Keratinocyte (primary cell): ENCODE data around the gene HDAC3. TPM values are rescaled to one million over a fixed set of nuclear protein-coding genes. Genes with fewer than 3 reads are reported as not detected.

Source experiments
- DNase-seq: peaks from one replicate; pipeline ENCODE4 v3.0.0-alpha.2; 2011; ENCODE audit warnings: low read depth, missing footprints, low spot score
- FAIRE-seq: peaks from 2 replicates; lab custom pipeline; 2011; peaks lifted over from hg19 to GRCh38; lab: Jason Lieb, UNC
- H2AFZ ChIP-seq: 2 replicates; pipeline ENCODE4 v1.6.0; 2012; ENCODE audit warnings: low read length, control low read depth, inconsistent platforms; ENCODE audit not compliant: control insufficient read depth
- H3K27ac ChIP-seq: 2 replicates; pipeline ENCODE4 v1.5.1; 2011; ENCODE audit warnings: low read length; ENCODE audit not compliant: control insufficient read depth, insufficient read depth
- H3K27me3 ChIP-seq: 3 replicates; pipeline ENCODE4 v1.6.0; 2011; ENCODE audit warnings: low read length; ENCODE audit not compliant: control insufficient read depth, insufficient read depth; ENCODE audit errors: extremely low read depth
- H3K36me3 ChIP-seq, 2 experiments: 2 replicates in 1 of 2; 3 replicates in 1 of 2; pipeline ENCODE4 v1.5.1; 2011; ENCODE audit warnings: low read length in 2 of 2, mild to moderate bottlenecking in 1 of 2; ENCODE audit not compliant: control insufficient read depth in 2 of 2, insufficient read depth in 2 of 2; ENCODE audit errors: extremely low read depth in 1 of 2
- H3K4me1 ChIP-seq: 3 replicates; pipeline ENCODE4 v1.5.1; 2011; ENCODE audit warnings: low read length; ENCODE audit not compliant: control insufficient read depth, insufficient read depth; ENCODE audit errors: extremely low read depth
- H3K4me2 ChIP-seq: 3 replicates; pipeline ENCODE4 v1.6.0; 2011; ENCODE audit warnings: low read depth, low read length; ENCODE audit not compliant: control insufficient read depth, insufficient read depth; ENCODE audit errors: extremely low read depth
- H3K4me3 ChIP-seq, 3 experiments: fragments of 200-600 bp in 1 of 3; sonication (generic) in 1 of 3; 2 replicates in 2 of 3; 3 replicates in 1 of 3; pipeline ENCODE4 v1.5.1; 2011 to 2016; ENCODE audit warnings: low read length in 3 of 3, mild to moderate bottlenecking in 3 of 3, control low read depth in 2 of 3, inconsistent platforms in 1 of 3, low read depth in 1 of 3, mixed read lengths in 1 of 3, mixed run types in 1 of 3, moderate library complexity in 1 of 3; ENCODE audit not compliant: control insufficient read depth in 2 of 3, insufficient read depth in 2 of 3; ENCODE audit errors: extremely low read depth in 1 of 3
- H3K79me2 ChIP-seq: 2 replicates; pipeline ENCODE4 v1.6.0; 2012; ENCODE audit warnings: low read length; ENCODE audit not compliant: control insufficient read depth, insufficient read depth
- H3K9ac ChIP-seq: 3 replicates; pipeline ENCODE4 v1.6.0; 2011; ENCODE audit warnings: low read length; ENCODE audit not compliant: control insufficient read depth, insufficient read depth; ENCODE audit errors: extremely low read depth
- H3K9me1 ChIP-seq: 3 replicates; pipeline ENCODE4 v1.6.0; 2011; ENCODE audit warnings: low read length; ENCODE audit not compliant: control insufficient read depth, insufficient read depth; ENCODE audit errors: extremely low read depth
- H3K9me3 ChIP-seq: 2 replicates; pipeline ENCODE4 v1.5.1; 2012; ENCODE audit warnings: low read depth, low read length; ENCODE audit not compliant: control insufficient read depth
- H4K20me1 ChIP-seq: 3 replicates; pipeline ENCODE4 v1.6.0; 2011; ENCODE audit warnings: low read length; ENCODE audit not compliant: control insufficient read depth, insufficient read depth; ENCODE audit errors: extremely low read depth
- EZH2 ChIP-seq: IDR thresholded peaks from one replicate; pipeline ENCODE4 v1.6.1; 2012; ENCODE audit warnings: inconsistent platforms, mild to moderate bottlenecking, low read length, moderate library complexity
- dilution Hi-C: fragments of 300-500 bp; cut with MboI; formaldehyde crosslinking; loops from one replicate; pipeline ENCODE4 v1.7.0; 2020; ENCODE audit warnings: low sequenced_read_pairs; ENCODE audit not compliant: extremely low pct_ligation_motif_present
- polyA plus RNA-seq, 5 experiments: library from polyadenylated mRNA; depleted of rRNA in 3 of 5; stranded (reverse) in 3 of 5; stranded (forward) in 1 of 5; unstranded in 1 of 5; fragments of >200 nt; gene quantifications; 1 replicate in 1 of 5; 2 replicates in 3 of 5; 3 replicates in 1 of 5; pipeline versions ENCODE4 v1.2.1 to v1.2.3, GENCODE V29; 2011 to 2012; ENCODE audit warnings: missing spikeins in 2 of 5, low read depth in 1 of 5, low replicate concordance in 1 of 5
- TF ChIP-seq, protein P1 (sequence below), 3 experiments: IDR thresholded peaks in 1 of 3; conservative IDR thresholded peaks in 1 of 3; optimal IDR thresholded peaks in 1 of 3; 2 replicates in 2 of 3; 3 replicates in 1 of 3; pipeline versions ENCODE3 to v1.5.1; 2011; ENCODE audit warnings: low read length in 3 of 3, mild to moderate bottlenecking in 3 of 3, moderate library complexity in 2 of 3, control low read depth in 1 of 3, inconsistent platforms in 1 of 3; ENCODE audit not compliant: insufficient read depth in 2 of 3; ENCODE audit errors: extremely low read depth in 1 of 3

The HDAC3 gene
- polyA plus RNA-seq, 1 donor (not counting 4 experiments of a cell fraction or from before 2014, with no cell fraction given): 97.4 TPM

DNA sequence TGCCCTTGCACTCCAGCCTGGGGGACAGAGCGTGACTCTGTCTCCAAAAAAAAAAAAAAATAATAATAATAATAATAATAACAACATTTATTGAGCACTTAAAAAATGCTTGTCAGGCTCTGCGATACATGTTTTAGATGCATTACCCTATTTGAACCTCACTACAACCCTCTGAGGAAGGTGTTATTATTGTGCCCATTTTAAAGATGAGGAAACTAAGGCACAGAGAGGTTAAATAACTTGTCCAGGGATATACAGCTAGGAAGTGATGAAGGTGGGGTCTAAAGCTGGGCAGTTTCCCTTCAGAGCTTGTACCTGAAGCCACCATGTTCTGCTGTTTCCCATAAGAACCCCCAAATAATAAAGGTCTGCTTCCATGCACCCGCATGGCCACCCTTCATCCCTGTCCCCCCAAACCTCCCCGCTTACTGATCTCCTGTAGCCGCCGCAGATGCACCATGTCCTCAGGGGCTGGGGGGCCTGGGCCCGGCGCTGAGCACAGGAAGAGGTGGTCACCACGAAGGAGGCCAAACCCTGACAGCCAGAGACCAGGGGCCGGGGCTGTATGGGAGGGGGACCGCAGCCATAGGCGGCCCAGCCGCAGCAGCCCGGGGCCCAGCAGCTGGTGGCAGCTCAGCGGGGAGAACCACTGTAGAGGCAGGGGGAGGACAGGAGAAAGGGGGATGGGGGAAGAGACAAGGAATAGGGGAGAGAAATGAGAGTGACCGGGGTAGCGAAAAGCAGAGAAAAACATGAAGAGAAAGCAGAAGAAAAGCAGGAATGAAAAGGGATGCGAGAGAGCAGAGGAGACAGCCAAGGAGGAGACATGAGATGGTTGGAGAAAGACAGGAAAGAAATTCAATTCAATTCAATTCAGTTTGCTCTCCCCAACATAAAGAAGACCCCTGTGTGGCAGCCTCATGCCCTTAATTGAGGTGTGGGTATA is 29.6 kb upstream of the HDAC3 start:
- Histone ChIP-seq H3K79me2 (no peaks in the 10 kb centered on the region), H2AFZ (no peak overlapping the region), H3K27ac (no peak overlapping the region), H3K36me3 (no peaks in the 10 kb centered on the region), H3K4me3 (no peak overlapping the region), H3K9me1 (no peaks in the 10 kb centered on the region), H4K20me1 (no peaks in the 10 kb centered on the region), H3K9ac (no peak overlapping the region), H3K27me3 (no peaks in the 10 kb centered on the region), H3K4me2 (no peak overlapping the region), H3K9me3 (no peaks in the 10 kb centered on the region), H3K4me1 (peaks cover 7% of the 10 kb centered on the region)
- DNase-seq: no peak
- FAIRE-seq: no peak
- dilution Hi-C loops: no loop called here
- TF ChIP-seq, protein P1, sequence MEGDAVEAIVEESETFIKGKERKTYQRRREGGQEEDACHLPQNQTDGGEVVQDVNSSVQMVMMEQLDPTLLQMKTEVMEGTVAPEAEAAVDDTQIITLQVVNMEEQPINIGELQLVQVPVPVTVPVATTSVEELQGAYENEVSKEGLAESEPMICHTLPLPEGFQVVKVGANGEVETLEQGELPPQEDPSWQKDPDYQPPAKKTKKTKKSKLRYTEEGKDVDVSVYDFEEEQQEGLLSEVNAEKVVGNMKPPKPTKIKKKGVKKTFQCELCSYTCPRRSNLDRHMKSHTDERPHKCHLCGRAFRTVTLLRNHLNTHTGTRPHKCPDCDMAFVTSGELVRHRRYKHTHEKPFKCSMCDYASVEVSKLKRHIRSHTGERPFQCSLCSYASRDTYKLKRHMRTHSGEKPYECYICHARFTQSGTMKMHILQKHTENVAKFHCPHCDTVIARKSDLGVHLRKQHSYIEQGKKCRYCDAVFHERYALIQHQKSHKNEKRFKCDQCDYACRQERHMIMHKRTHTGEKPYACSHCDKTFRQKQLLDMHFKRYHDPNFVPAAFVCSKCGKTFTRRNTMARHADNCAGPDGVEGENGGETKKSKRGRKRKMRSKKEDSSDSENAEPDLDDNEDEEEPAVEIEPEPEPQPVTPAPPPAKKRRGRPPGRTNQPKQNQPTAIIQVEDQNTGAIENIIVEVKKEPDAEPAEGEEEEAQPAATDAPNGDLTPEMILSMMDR (optimal IDR thresholded peaks at IDR 0.05 in 1 of 3, IDR thresholded peaks at IDR 0.05 in 1 of 3, conservative IDR thresholded peaks at IDR 0.05 in 1 of 3; ENCODE audit: extremely low read depth in 1 of 3, insufficient read depth in 2 of 3, low read length in 3 of 3): no peak
- TF ChIP-seq EZH2: no peak

DNA sequence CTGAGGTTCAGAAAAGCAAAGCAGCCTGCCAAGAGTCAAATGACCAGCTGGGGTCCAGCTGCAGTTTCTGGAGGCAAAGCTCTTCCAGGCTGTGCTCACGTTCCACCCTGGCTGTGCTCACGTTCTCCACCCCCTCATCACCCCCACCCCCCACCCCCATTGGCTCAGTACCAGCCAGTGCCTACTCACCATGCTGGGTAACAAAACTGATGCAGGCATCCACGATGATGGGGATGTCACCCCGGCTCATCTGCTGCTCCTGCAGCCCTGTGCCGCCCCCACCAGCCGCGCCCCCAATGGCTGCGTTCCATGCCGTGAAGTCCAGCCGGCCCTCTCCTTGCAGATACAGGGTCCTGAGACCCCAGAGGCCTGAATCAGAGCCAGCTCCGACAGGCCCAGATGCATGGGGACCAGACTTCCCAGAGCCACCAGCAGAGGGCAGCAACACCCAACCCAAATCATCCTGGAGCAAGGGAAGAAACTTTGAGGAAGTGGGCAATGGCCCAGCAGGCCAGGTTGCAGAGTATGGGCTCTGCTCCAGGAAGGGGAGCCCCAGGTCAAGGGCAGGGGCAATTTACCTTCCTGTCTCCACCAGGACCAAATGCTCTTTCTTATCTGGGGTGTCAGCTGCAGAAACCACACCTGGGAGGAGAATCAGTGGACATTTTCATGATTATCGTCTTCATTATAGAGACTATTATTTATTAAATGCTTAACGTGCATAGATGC is 28.2 kb upstream of the HDAC3 start:
- dilution Hi-C loops: no loop called here
- Histone ChIP-seq H3K79me2 (no peaks in the 10 kb centered on the region), H3K27me3 (no peaks in the 10 kb centered on the region), H3K27ac (no peak overlapping the region), H3K9ac (no peak overlapping the region), H3K9me1 (no peaks in the 10 kb centered on the region), H2AFZ (no peak overlapping the region), H4K20me1 (no peaks in the 10 kb centered on the region), H3K36me3 (no peaks in the 10 kb centered on the region), H3K4me2 (no peak overlapping the region), H3K4me1 (no peaks in the 10 kb centered on the region), H3K9me3 (no peaks in the 10 kb centered on the region), H3K4me3 (no peak overlapping the region)
- TF ChIP-seq EZH2: no peak
- TF ChIP-seq, protein P1 (optimal IDR thresholded peaks at IDR 0.05 in 1 of 3, IDR thresholded peaks at IDR 0.05 in 1 of 3, conservative IDR thresholded peaks at IDR 0.05 in 1 of 3; ENCODE audit: extremely low read depth in 1 of 3, insufficient read depth in 2 of 3, low read length in 3 of 3): peak; percentile 91 to 93 (median 92)
- DNase-seq: no peak
- peak; percentile 17 for FAIRE-seq
